ENCODE data around the gene GJD2.

The GJD2 gene

GRCh38 chr15:34773013-34773412 lies 18.2 kb upstream of the GJD2 start:
- DNase-seq (ENCODE audit: low read depth): no peak

GRCh38 chr15:34772312-34772711 lies 17.5 kb upstream of the GJD2 start:
- no peak for DNase-seq (ENCODE audit: low read depth)

GRCh38 chr15:34769711-34770110 lies 14.9 kb upstream of the GJD2 start:
- no peak for DNase-seq (ENCODE audit: low read depth)

- DNase-seq (ENCODE audit: low read depth): no peak
Measured at GRCh38 chr15:34768530-34768929, 13.7 kb upstream of the GJD2 start.

- no peak for DNase-seq (ENCODE audit: low read depth)
Measured at GRCh38 chr15:34765741-34766140, 10.9 kb upstream of the GJD2 start.

- no peak for DNase-seq (ENCODE audit: low read depth)
Measured at GRCh38 chr15:34760909-34761308, 6.1 kb upstream of the GJD2 start.

- DNase-seq (ENCODE audit: low read depth): no peak
Measured at GRCh38 chr15:34759992-34760391, 5.2 kb upstream of the GJD2 start.

- DNase-seq (ENCODE audit: low read depth): no peak
Measured at GRCh38 chr15:34759347-34759746, 4.5 kb upstream of the GJD2 start.

- DNase-seq (ENCODE audit: low read depth): no peak
Measured at GRCh38 chr15:34757262-34757661, 2.5 kb upstream of the GJD2 start.

- no peak for DNase-seq (ENCODE audit: low read depth)
Measured at GRCh38 chr15:34755419-34755773, 598 bp upstream of the GJD2 start.

- no peak for DNase-seq (ENCODE audit: low read depth)
Measured at GRCh38 chr15:34754171-34754601, 612 bp downstream of the GJD2 start.

- no peak for DNase-seq (ENCODE audit: low read depth)
Measured at GRCh38 chr15:34753236-34753894, 1.4 kb downstream of the GJD2 start.

- DNase-seq (ENCODE audit: low read depth): no peak
Measured at GRCh38 chr15:34749691-34750090, 5.1 kb downstream of the GJD2 start.

GRCh38 chr15:34739346-34739745 lies 15.5 kb downstream of the GJD2 start:
- no peak for DNase-seq (ENCODE audit: low read depth)

- no peak for DNase-seq (ENCODE audit: low read depth)
Measured at GRCh38 chr15:34738002-34738401, 16.8 kb downstream of the GJD2 start.

- DNase-seq (ENCODE audit: low read depth): no peak
Measured at GRCh38 chr15:34737477-34737876, 17.3 kb downstream of the GJD2 start.

GRCh38 chr15:34734303-34734702 lies 20.5 kb downstream of the GJD2 start:
- DNase-seq (ENCODE audit: low read depth): no peak

- no peak for DNase-seq (ENCODE audit: low read depth)
Measured at GRCh38 chr15:34733621-34734020, 21.2 kb downstream of the GJD2 start.

GRCh38 chr15:34732430-34732829 lies 22.4 kb downstream of the GJD2 start:
- no peak for DNase-seq (ENCODE audit: low read depth)

- DNase-seq (ENCODE audit: low read depth): no peak
Measured at GRCh38 chr15:34730701-34731100, 24.1 kb downstream of the GJD2 start.

GRCh38 chr15:34729886-34730285 lies 24.9 kb downstream of the GJD2 start:
- DNase-seq (ENCODE audit: low read depth): no peak

- no peak for DNase-seq (ENCODE audit: low read depth)
Measured at GRCh38 chr15:34729056-34729455, 25.7 kb downstream of the GJD2 start.

- DNase-seq (ENCODE audit: low read depth): peak; percentile 4
Measured at GRCh38 chr15:34726406-34727100, 28.2 kb downstream of the GJD2 start.

GRCh38 chr15:34725556-34725955 lies 29.2 kb downstream of the GJD2 start:
- peak; percentile 1 for DNase-seq (ENCODE audit: low read depth)

Data from HS-5 (cell line).